ENCODE measurements around the gene MARCHF11.

The MARCHF11 gene

GRCh38 chr5:16178745-16179372, 732 bp downstream of the MARCHF11 start:
- Histone ChIP-seq H3K4me1 (ENCODE audit: control insufficient read depth in 1 of 2, insufficient read depth in 1 of 2, low read depth in 1 of 2, low read length in 1 of 2) (no peaks in the 10 kb centered on the region), H3K4me3 (ENCODE audit: low read depth in 1 of 2, low read length in 1 of 2) (no peak overlapping the region), H3K36me3 (no peaks in the 10 kb centered on the region), H3K9me3 (no peaks in the 10 kb centered on the region), H3K27ac (no peak overlapping the region), H3K27me3 (peaks cover 71% of the 10 kb centered on the region)
- TF ChIP-seq CTCF (IDR thresholded peaks at IDR 0.05), result no peak

GRCh38 chr5:16169550-16169949, 10.0 kb downstream of the MARCHF11 start:
- Histone ChIP-seq H3K36me3 (no peaks in the 10 kb centered on the region), H3K4me1 (ENCODE audit: control insufficient read depth in 1 of 2, insufficient read depth in 1 of 2, low read depth in 1 of 2, low read length in 1 of 2) (no peaks in the 10 kb centered on the region), H3K4me3 (ENCODE audit: low read depth in 1 of 2, low read length in 1 of 2) (no peak overlapping the region), H3K27ac (no peak overlapping the region), H3K27me3 (no peaks in the 10 kb centered on the region), H3K9me3 (no peaks in the 10 kb centered on the region)
- TF ChIP-seq CTCF (IDR thresholded peaks at IDR 0.05), result no peak

- H3K27me3 ChIP-seq, result no peaks in the 10 kb centered on the region
- no peak overlapping the region for H3K27ac ChIP-seq
- no peaks in the 10 kb centered on the region for H3K4me1 ChIP-seq (ENCODE audit: control insufficient read depth in 1 of 2, insufficient read depth in 1 of 2, low read depth in 1 of 2, low read length in 1 of 2)
- H3K9me3 ChIP-seq, result no peaks in the 10 kb centered on the region
- no peaks in the 10 kb centered on the region for H3K36me3 ChIP-seq
- no peak overlapping the region for H3K4me3 ChIP-seq (ENCODE audit: low read depth in 1 of 2, low read length in 1 of 2)
- TF ChIP-seq CTCF (IDR thresholded peaks at IDR 0.05), result no peak
Observed at GRCh38 chr5:16160706-16161105, 18.9 kb downstream of the MARCHF11 start.

GRCh38 chr5:16159636-16160035, 20.0 kb downstream of the MARCHF11 start:
- Histone ChIP-seq H3K4me1 (ENCODE audit: control insufficient read depth in 1 of 2, insufficient read depth in 1 of 2, low read depth in 1 of 2, low read length in 1 of 2) (no peaks in the 10 kb centered on the region), H3K27ac (no peak overlapping the region), H3K9me3 (no peaks in the 10 kb centered on the region), H3K4me3 (ENCODE audit: low read depth in 1 of 2, low read length in 1 of 2) (no peak overlapping the region), H3K36me3 (no peaks in the 10 kb centered on the region), H3K27me3 (no peaks in the 10 kb centered on the region)
- no peak for TF ChIP-seq CTCF (IDR thresholded peaks at IDR 0.05)

GRCh38 chr5:16156152-16156551, 23.4 kb downstream of the MARCHF11 start:
- H3K36me3 ChIP-seq, result no peaks in the 10 kb centered on the region
- H3K27me3 ChIP-seq, result no peaks in the 10 kb centered on the region
- no peaks in the 10 kb centered on the region for H3K4me1 ChIP-seq (ENCODE audit: control insufficient read depth in 1 of 2, insufficient read depth in 1 of 2, low read depth in 1 of 2, low read length in 1 of 2)
- H3K9me3 ChIP-seq, result no peaks in the 10 kb centered on the region
- TF ChIP-seq CTCF (IDR thresholded peaks at IDR 0.05), result no peak
- H3K4me3 ChIP-seq (ENCODE audit: low read depth in 1 of 2, low read length in 1 of 2), result no peak overlapping the region
- H3K27ac ChIP-seq, result no peak overlapping the region

All from neutrophil (primary cell).